ENCODE measurements around the gene LMAN2. TPM values are rescaled to one million over a fixed set of nuclear protein-coding genes. Genes with fewer than 3 reads are reported as not detected.

The LMAN2 gene
- polyA plus RNA-seq, 3 donors = 148 to 275 (median 259) TPM

DNA sequence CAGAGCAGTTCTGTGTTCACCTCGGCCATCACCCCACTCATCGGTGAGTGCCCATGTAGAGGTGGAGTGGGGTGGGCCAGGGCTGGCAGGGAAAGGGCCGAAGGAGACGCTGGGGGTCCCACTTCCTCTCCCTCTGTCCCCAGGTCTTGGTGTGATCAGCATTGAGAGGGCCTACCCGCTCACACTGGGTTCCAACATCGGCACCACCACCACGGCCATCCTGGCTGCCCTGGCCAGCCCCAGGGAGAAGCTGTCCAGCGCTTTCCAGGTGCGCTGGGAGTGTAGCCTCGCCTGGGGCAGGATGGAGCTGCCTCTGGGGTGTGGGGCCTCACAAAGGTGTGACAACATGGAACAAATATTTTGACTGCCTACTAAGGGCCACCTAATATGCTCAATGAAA lies 45.3 kb upstream of the LMAN2 start:
- intact Hi-C loops (cut with micrococcal nuclease) = no loop called here
- Mint-ChIP-seq H3K27me3 (ENCODE audit: low read depth in 3 of 3) (peaks cover 23 to 32% (median 28%) of the 10 kb centered on the region in 3 donors), H3K4me1 (peaks cover 18% of the 10 kb centered on the region), H3K36me3 (no peaks in the 10 kb centered on the region), H3K4me3 (no peak overlapping the region), H3K9me3 (peaks cover 0 to 3% (median 0%) of the 10 kb centered on the region in 7 donors), H3K27ac (peak overlapping the region in 1 of 7 donors; percentile 31)
- H3K4me2 ChIP-seq (replicated peaks; ENCODE audit: extremely low read depth, low read length, poor library complexity, severe bottlenecking) = no peak overlapping the region
- H3K4me3 ChIP-seq (replicated peaks in 1 of 3; ENCODE audit: low read depth in 2 of 3, low read length in 3 of 3) = no peak overlapping the region
- H3K9ac ChIP-seq (ENCODE audit: insufficient read depth, low read length, poor library complexity, severe bottlenecking) = no peak overlapping the region
- H3K27me3 ChIP-seq (ENCODE audit: control insufficient read depth in 2 of 2, insufficient read depth in 2 of 2, low read length in 2 of 2) = peaks cover 9 to 25% of the 10 kb centered on the region in 2 donors
- TF ChIP-seq, protein P1, sequence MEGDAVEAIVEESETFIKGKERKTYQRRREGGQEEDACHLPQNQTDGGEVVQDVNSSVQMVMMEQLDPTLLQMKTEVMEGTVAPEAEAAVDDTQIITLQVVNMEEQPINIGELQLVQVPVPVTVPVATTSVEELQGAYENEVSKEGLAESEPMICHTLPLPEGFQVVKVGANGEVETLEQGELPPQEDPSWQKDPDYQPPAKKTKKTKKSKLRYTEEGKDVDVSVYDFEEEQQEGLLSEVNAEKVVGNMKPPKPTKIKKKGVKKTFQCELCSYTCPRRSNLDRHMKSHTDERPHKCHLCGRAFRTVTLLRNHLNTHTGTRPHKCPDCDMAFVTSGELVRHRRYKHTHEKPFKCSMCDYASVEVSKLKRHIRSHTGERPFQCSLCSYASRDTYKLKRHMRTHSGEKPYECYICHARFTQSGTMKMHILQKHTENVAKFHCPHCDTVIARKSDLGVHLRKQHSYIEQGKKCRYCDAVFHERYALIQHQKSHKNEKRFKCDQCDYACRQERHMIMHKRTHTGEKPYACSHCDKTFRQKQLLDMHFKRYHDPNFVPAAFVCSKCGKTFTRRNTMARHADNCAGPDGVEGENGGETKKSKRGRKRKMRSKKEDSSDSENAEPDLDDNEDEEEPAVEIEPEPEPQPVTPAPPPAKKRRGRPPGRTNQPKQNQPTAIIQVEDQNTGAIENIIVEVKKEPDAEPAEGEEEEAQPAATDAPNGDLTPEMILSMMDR (IDR thresholded peaks at IDR 0.05) = no peak
- WGBS (ENCODE audit: insufficient coverage) = 100% methylated on average over 4 of the region's 10 CpGs
- peaks cover 0 to 5% of the 10 kb centered on the region in 2 donors for H3K9me3 ChIP-seq (replicated peaks in 1 of 2; ENCODE audit: control insufficient read depth in 1 of 2, insufficient read depth in 1 of 2, low read length in 2 of 2)
- DNase-seq = no peak
- H3K36me3 ChIP-seq (replicated peaks in 1 of 2; ENCODE audit: control insufficient read depth in 1 of 2, insufficient read depth in 2 of 2, low read length in 2 of 2) = no peaks in the 10 kb centered on the region
- H4K20me1 ChIP-seq (ENCODE audit: insufficient read depth, low read length) = no peaks in the 10 kb centered on the region
- H3K4me1 ChIP-seq (ENCODE audit: control insufficient read depth in 1 of 2, insufficient read depth in 2 of 2, low read length in 2 of 2) = peaks cover 19% of the 10 kb centered on the region in 2 donors
- no peak overlapping the region for H2AFZ ChIP-seq (ENCODE audit: insufficient read depth, low read depth, low read length, poor library complexity, severe bottlenecking)
- no peak overlapping the region for H3K27ac ChIP-seq (ENCODE audit: low read depth in 1 of 2, low read length in 2 of 2)
- no peaks in the 10 kb centered on the region for H3K79me2 ChIP-seq (ENCODE audit: insufficient read depth, low read length)

DNA sequence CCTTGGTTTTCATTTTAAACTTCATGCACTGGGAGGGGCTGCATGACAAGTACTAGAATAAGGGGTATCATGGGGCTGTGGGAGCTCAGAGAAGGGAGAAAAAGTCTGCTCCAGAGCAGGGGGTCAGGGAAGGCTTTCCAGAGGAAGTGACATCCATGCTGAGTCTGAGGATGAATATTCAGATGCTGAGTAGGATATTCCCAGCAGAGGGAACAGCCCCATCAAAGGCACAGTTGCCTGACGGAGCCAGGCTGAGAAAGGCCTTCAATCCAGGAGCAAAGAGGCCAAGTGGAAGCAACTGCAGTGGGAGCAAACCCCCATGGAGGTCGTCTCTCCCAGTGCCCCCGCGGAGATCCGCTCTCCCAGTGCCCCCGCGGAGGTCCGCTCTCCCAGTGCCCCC lies 44.6 kb upstream of the LMAN2 start:
- Histone ChIP-seq H3K9ac (ENCODE audit: insufficient read depth, low read length, poor library complexity, severe bottlenecking) (no peak overlapping the region), H3K9me3 (replicated peaks in 1 of 2; ENCODE audit: control insufficient read depth in 1 of 2, insufficient read depth in 1 of 2, low read length in 2 of 2) (no peaks in the 10 kb centered on the region), H4K20me1 (ENCODE audit: insufficient read depth, low read length) (no peaks in the 10 kb centered on the region), H3K4me2 (replicated peaks; ENCODE audit: extremely low read depth, low read length, poor library complexity, severe bottlenecking) (no peak overlapping the region), H3K4me1 (ENCODE audit: control insufficient read depth in 1 of 2, insufficient read depth in 2 of 2, low read length in 2 of 2) (peaks cover 19% of the 10 kb centered on the region in 2 donors), H2AFZ (ENCODE audit: insufficient read depth, low read depth, low read length, poor library complexity, severe bottlenecking) (no peak overlapping the region), H3K27me3 (ENCODE audit: control insufficient read depth in 2 of 2, insufficient read depth in 2 of 2, low read length in 2 of 2) (peaks cover 2 to 18% of the 10 kb centered on the region in 2 donors), H3K36me3 (replicated peaks in 1 of 2; ENCODE audit: control insufficient read depth in 1 of 2, insufficient read depth in 2 of 2, low read length in 2 of 2) (no peaks in the 10 kb centered on the region), H3K27ac (ENCODE audit: low read depth in 1 of 2, low read length in 2 of 2) (no peak overlapping the region), H3K4me3 (replicated peaks in 1 of 3; ENCODE audit: low read depth in 2 of 3, low read length in 3 of 3) (no peak overlapping the region), H3K79me2 (ENCODE audit: insufficient read depth, low read length) (no peaks in the 10 kb centered on the region)
- H3K4me3 Mint-ChIP-seq = no peak overlapping the region
- no peaks in the 10 kb centered on the region for H3K36me3 Mint-ChIP-seq
- peaks cover 16 to 25% (median 21%) of the 10 kb centered on the region in 3 donors for H3K27me3 Mint-ChIP-seq (ENCODE audit: low read depth in 3 of 3)
- no peak overlapping the region for H3K27ac Mint-ChIP-seq
- H3K9me3 Mint-ChIP-seq = peaks cover 0 to 3% (median 0%) of the 10 kb centered on the region in 7 donors
- WGBS (ENCODE audit: insufficient coverage) = 92% methylated on average over 8 of the region's 8 CpGs
- no peak for DNase-seq
- intact Hi-C loops (cut with micrococcal nuclease) = no loop called here
- TF ChIP-seq, protein P1 (IDR thresholded peaks at IDR 0.05) = no peak
- peaks cover 21% of the 10 kb centered on the region for H3K4me1 Mint-ChIP-seq
